IMR-90 (cell line): ENCODE measurements around the gene CALR3. TPM values are rescaled to one million over a fixed set of nuclear protein-coding genes. Genes with fewer than 3 reads are reported as not detected.

Source experiments
- ATAC-seq: fragments of 200-7000 bp; cut with Tn5 transposase; 2 replicates; pipeline ENCODE4 v1.9.1; 2020; ENCODE audit warnings: low read depth, mild to moderate bottlenecking, moderate library complexity
- BruUV-seq: library from RNA; stranded (reverse); fragments of 400-500 nt; replicated peaks from 2 replicates; lab custom pipeline; 2021; lab: Mats Ljungman, UMichigan
- CTCF ChIA-PET: fragments of 300-600 bp; formaldehyde crosslinking; extraction: SDS; loops from one replicate; lab custom pipeline; 2021; ENCODE audit warnings: antibody characterized with exemption; lab: Yijun Ruan, JAX
- POLR2A ChIA-PET: fragments of 300-600 bp; sonication (Branson Sonifier 250); formaldehyde crosslinking; loops from one replicate; lab custom pipeline; 2022; ENCODE audit warnings: antibody characterized with exemption; ENCODE audit not compliant: unreplicated experiment; lab: Charles Lee
- DNase-seq: peaks from one replicate; pipeline ENCODE4 v3.0.0; 2013
- H2AFZ ChIP-seq: replicated peaks from 2 replicates; pipeline ENCODE3; 2013; ENCODE audit warnings: low read length, mild to moderate bottlenecking; ENCODE audit not compliant: poor library complexity
- H2AK5ac ChIP-seq: 2 replicates; pipeline ENCODE4 v1.6.1; 2013; ENCODE audit warnings: low read depth, low read length, inconsistent platforms
- H2AK9ac ChIP-seq: replicated peaks from 2 replicates; pipeline ENCODE3; 2013; ENCODE audit warnings: mild to moderate bottlenecking, low read depth, low read length, moderate library complexity; ENCODE audit not compliant: poor library complexity
- H2BK120ac ChIP-seq: 2 replicates; pipeline ENCODE4 v1.6.1; 2013; ENCODE audit warnings: low read depth, low read length, inconsistent platforms
- H2BK15ac ChIP-seq: 3 replicates; pipeline ENCODE4 v1.6.1; 2013; ENCODE audit warnings: low read depth, low read length, inconsistent platforms
- H2BK20ac ChIP-seq: 2 replicates; pipeline ENCODE4 v1.6.1; 2013; ENCODE audit warnings: low read depth, mild to moderate bottlenecking, inconsistent platforms, low read length, moderate library complexity
- H2BK5ac ChIP-seq: 2 replicates; pipeline ENCODE4 v1.6.1; 2013; ENCODE audit warnings: mild to moderate bottlenecking, low read depth, low read length, inconsistent platforms; ENCODE audit not compliant: poor library complexity, severe bottlenecking
- H3K14ac ChIP-seq: replicated peaks from 2 replicates; pipeline ENCODE4 v1.6.1; 2013; ENCODE audit warnings: low read depth, low read length, inconsistent platforms
- H3K18ac ChIP-seq: 2 replicates; pipeline ENCODE4 v1.6.1; 2013; ENCODE audit warnings: low read depth, low read length, control low read depth
- H3K23ac ChIP-seq: 2 replicates; pipeline ENCODE4 v1.6.1; 2013; ENCODE audit warnings: low read depth, low read length, inconsistent platforms
- H3K27ac ChIP-seq: 2 replicates; pipeline ENCODE4 v1.5.1; 2013; ENCODE audit warnings: mild to moderate bottlenecking, control low read depth, low read length; ENCODE audit not compliant: insufficient read depth
- H3K27me3 ChIP-seq: 2 replicates; pipeline ENCODE4 v1.6.1; 2013; ENCODE audit warnings: low read length; ENCODE audit not compliant: control insufficient read depth, insufficient read depth
- H3K36me3 ChIP-seq: 2 replicates; pipeline ENCODE4 v1.6.1; 2013; ENCODE audit warnings: low read length, mixed read lengths; ENCODE audit not compliant: control insufficient read depth, insufficient read depth
- H3K4ac ChIP-seq: 2 replicates; pipeline ENCODE4 v1.6.1; 2013; ENCODE audit warnings: low read depth, low read length, inconsistent platforms
- H3K4me1 ChIP-seq: 2 replicates; pipeline ENCODE4 v1.6.1; 2013; ENCODE audit warnings: low read length, mixed read lengths; ENCODE audit not compliant: control insufficient read depth, insufficient read depth
- H3K4me2 ChIP-seq: 2 replicates; pipeline ENCODE4 v1.6.1; 2013; ENCODE audit warnings: low read depth, mild to moderate bottlenecking, control low read depth, low read length, moderate library complexity
- H3K4me3 ChIP-seq: 2 replicates; pipeline ENCODE4 v1.5.1; 2013; ENCODE audit warnings: low read depth, mild to moderate bottlenecking, control low read depth, low read length, moderate library complexity; ENCODE audit not compliant: insufficient read depth
- H3K56ac ChIP-seq: 2 replicates; pipeline ENCODE4 v1.6.1; 2013; ENCODE audit warnings: low read length, inconsistent platforms; ENCODE audit not compliant: insufficient read depth; ENCODE audit errors: extremely low read depth
- H3K79me1 ChIP-seq, 2 experiments: 2 replicates each; pipeline ENCODE4 v1.6.1; 2013; ENCODE audit warnings: low read length in 2 of 2, inconsistent platforms in 1 of 2, low read depth in 1 of 2
- H3K9ac ChIP-seq: 2 replicates; pipeline ENCODE4 v1.6.1; 2013; ENCODE audit warnings: low read depth, low read length, control low read depth
- H3K9me1 ChIP-seq: 2 replicates; pipeline ENCODE4 v1.6.1; 2013; ENCODE audit warnings: low read length, inconsistent platforms; ENCODE audit not compliant: insufficient read depth
- H3K9me3 ChIP-seq: 2 replicates; pipeline ENCODE4 v1.6.1; 2013; ENCODE audit warnings: low read length; ENCODE audit not compliant: control insufficient read depth, insufficient read depth
- H4K20me1 ChIP-seq: 2 replicates; pipeline ENCODE4 v1.6.1; 2013; ENCODE audit warnings: low read length, inconsistent platforms; ENCODE audit not compliant: insufficient read depth
- H4K5ac ChIP-seq: 2 replicates; pipeline ENCODE4 v1.6.1; 2013; ENCODE audit warnings: mild to moderate bottlenecking, low read depth, low read length, control low read depth
- H4K8ac ChIP-seq, 2 experiments: 2 replicates each; pipeline ENCODE4 v1.6.1; 2013; ENCODE audit warnings: low read depth in 2 of 2, low read length in 2 of 2, control low read depth in 1 of 2, inconsistent platforms in 1 of 2
- H4K91ac ChIP-seq: 2 replicates; pipeline ENCODE4 v1.6.1; 2013; ENCODE audit warnings: low read depth, low read length, inconsistent platforms; ENCODE audit not compliant: insufficient read depth
- CEBPB ChIP-seq: IDR thresholded peaks from 2 replicates; pipeline ENCODE4 v1.6.1; 2012; ENCODE audit warnings: low read depth, low read length, improper control_type of control experiment
- FOS ChIP-seq: fragments of 150-350 bp; IDR thresholded peaks from 2 replicates; pipeline ENCODE4 v1.6.1; 2016; ENCODE audit warnings: low read depth, low read length
- MAFK ChIP-seq: IDR thresholded peaks from 2 replicates; pipeline ENCODE4 v1.6.1; 2012; ENCODE audit warnings: low read depth, low read length, improper control_type of control experiment
- MAZ ChIP-seq: IDR thresholded peaks from 2 replicates; pipeline ENCODE4 v1.6.1; 2012; ENCODE audit warnings: low read depth, mild to moderate bottlenecking, low read length, improper control_type of control experiment, moderate library complexity, borderline replicate concordance
- NFE2L2 ChIP-seq: fragments of 150-350 bp; IDR thresholded peaks from 2 replicates; pipeline ENCODE4 v1.6.1; 2016; ENCODE audit warnings: low read depth, mild to moderate bottlenecking, low read length
- POLR2A ChIP-seq: IDR thresholded peaks from 2 replicates; pipeline ENCODE4 v1.6.1; 2012; ENCODE audit warnings: mild to moderate bottlenecking, low read depth, low read length
- RAD21 ChIP-seq: IDR thresholded peaks from 2 replicates; pipeline ENCODE4 v1.6.1; 2012; ENCODE audit warnings: low read length, improper control_type of control experiment
- WGBS, 2 experiments: methylation state at CpG; one replicate each; pipeline versions ENCODE4 v1.1.5 to v1.1.7; 2013; ENCODE audit warnings: missing lambda C conversion rate in 2 of 2; ENCODE audit not compliant: insufficient read length in 1 of 2; ENCODE audit errors: extremely low coverage in 2 of 2; 5-methylcytosine and 5-hydroxymethylcytosine counted together
- dilution Hi-C: fragments of 300-500 bp; cut with HindIII; formaldehyde crosslinking; loops from one replicate; pipeline ENCODE4 v1.14.3; 2018; ENCODE audit warnings: low sequenced_read_pairs; ENCODE audit not compliant: unreplicated experiment
- in situ Hi-C: fragments of 300-500 bp; cut with MboI; formaldehyde crosslinking; loops from 3 replicates; pipeline ENCODE4 v1.14.3; 2019; ENCODE audit warnings: low sequenced_read_pairs, inconsistent platforms, mixed read lengths
- intact Hi-C: fragments of 100-400 bp; cut with micrococcal nuclease; formaldehyde crosslinking; loops from 2 replicates; pipeline ENCODE4 v1.10.0; 2022
- polyA plus RNA-seq, 3 experiments: library from polyadenylated mRNA; depleted of rRNA; stranded (reverse); fragments of >200 nt; gene quantifications; 2 replicates each; pipeline ENCODE4 v1.2.3, GENCODE V29; 2012; ENCODE audit warnings: low replicate concordance in 1 of 3
- total RNA-seq: library from RNA; depleted of rRNA; stranded (reverse); fragments of >200 nt; gene quantifications from 2 replicates; pipeline ENCODE4 v1.2.3, GENCODE V29; 2012

The CALR3 gene
- total and polyA plus RNA-seq, 2 of the 4 experiments (the other 2 are of a cell fraction): not detected

DNA sequence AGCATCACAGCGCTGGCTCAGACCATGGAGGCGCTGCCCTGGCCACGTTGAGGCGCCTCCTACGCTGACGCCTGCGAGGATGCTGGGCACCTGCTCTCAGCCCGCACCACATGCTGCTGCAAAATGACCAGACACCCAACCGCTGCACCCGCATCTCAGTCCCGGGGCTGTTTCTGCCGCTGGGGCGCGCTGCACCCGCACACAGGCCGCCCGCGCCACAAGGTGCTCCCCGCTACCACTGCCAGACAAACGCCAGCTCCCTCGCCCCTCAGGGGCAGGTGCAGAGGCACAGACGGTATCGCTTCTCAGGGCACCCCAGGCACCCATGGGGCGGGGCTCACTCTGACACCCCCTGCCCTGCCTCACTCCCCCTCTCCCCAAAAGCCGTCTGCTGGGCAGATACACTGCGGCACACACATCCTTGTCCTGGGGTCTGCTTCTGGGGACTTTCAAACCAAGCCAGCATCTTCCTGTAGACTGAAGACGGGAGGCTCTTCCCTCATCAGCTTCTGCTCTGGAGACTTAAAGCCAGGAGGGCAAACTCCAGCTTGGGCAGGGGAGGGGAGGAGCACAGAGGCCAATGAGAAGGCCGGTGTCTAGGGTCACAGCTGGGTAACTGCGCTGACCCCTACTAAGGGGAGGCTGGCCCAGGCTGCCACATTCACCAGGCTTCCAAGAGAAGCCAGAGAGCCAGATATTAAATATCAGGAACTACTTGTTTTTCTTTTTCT is 29.9 kb upstream of the CALR3 start:
- ATAC-seq: no peak
- in situ Hi-C loops (no loop called here), dilution Hi-C loops (no loop called here), intact Hi-C loops (no loop called here)
- Histone ChIP-seq H2AK9ac (no peak overlapping the region), H3K4ac (no peak overlapping the region), H3K27me3 (no peaks in the 10 kb centered on the region), H2AFZ (no peak overlapping the region), H2BK15ac (no peak overlapping the region), H3K27ac (no peak overlapping the region), H2BK120ac (no peak overlapping the region), H3K9ac (no peak overlapping the region), H3K14ac (no peak overlapping the region), H3K9me1 (no peaks in the 10 kb centered on the region), H3K4me2 (no peak overlapping the region), H2AK5ac (no peak overlapping the region), H4K5ac (no peak overlapping the region), H3K4me1 (no peaks in the 10 kb centered on the region), H3K18ac (no peak overlapping the region), H3K4me3 (no peak overlapping the region), H3K9me3 (no peaks in the 10 kb centered on the region), H3K56ac (no peak overlapping the region), H3K79me1 (peaks cover 16 to 17% of the 10 kb centered on the region in 2 experiments), H4K20me1 (peaks cover 17% of the 10 kb centered on the region; the same call in 1 of the 2 replicates), H4K91ac (no peak overlapping the region), H3K36me3 (peaks cover 83% of the 10 kb centered on the region), H4K8ac (no peak overlapping the region), H3K23ac (no peak overlapping the region), H2BK20ac (no peak overlapping the region), H2BK5ac (no peak overlapping the region)
- DNase-seq: no peak
- ChIA-PET POLR2A (no interaction called here), CTCF (no interaction called here)
- 97% methylated on average over 21 of the region's 29 CpGs; no CpG with 5 or more reads in 1 of the 2 experiments for WGBS, 2 experiments
- no peak for TF ChIP-seq RAD21
- no peak for TF ChIP-seq POLR2A
- no peak for TF ChIP-seq FOS
- no peak for TF ChIP-seq NFE2L2
- no peak for TF ChIP-seq CEBPB
- no peak for TF ChIP-seq MAZ
- TF ChIP-seq MAFK: no peak
- no TSS peak for BruUV-seq
